Frontal cortex (tissue), 4 donors: ENCODE results near the gene AKAP11. TPM values are rescaled to one million over a fixed set of nuclear protein-coding genes. Genes with fewer than 3 reads are reported as not detected.
A peak's percentile ranks its signal among the peaks of the same experiment; 100 is the strongest.

Experiments used
- DNase-seq, 2 donors: peaks; one replicate each; pipeline ENCODE4 v3.0.0; 2012; ENCODE audit warnings: low spot score in 2 of 2
- FAIRE-seq: peaks from 2 replicates; lab custom pipeline; 2012; peaks lifted over from hg19 to GRCh38; lab: Jason Lieb, UNC
- total RNA-seq: library from RNA; depleted of rRNA; stranded (reverse); fragments of >200 nt; gene quantifications from one replicate; pipeline ENCODE4 v1.2.3, GENCODE V29; 2014
- donor health status: control.
- donor health status: control.
- donor health status: control.

AKAP11 gene
- total RNA-seq, 1 donor from 2014 or later, result 76.2 TPM

- DNase-seq, result no peak
- FAIRE-seq, result no peak
Observed at GRCh38 chr13:42327725-42328124, 55.8 kb downstream of the AKAP11 start.

DNA sequence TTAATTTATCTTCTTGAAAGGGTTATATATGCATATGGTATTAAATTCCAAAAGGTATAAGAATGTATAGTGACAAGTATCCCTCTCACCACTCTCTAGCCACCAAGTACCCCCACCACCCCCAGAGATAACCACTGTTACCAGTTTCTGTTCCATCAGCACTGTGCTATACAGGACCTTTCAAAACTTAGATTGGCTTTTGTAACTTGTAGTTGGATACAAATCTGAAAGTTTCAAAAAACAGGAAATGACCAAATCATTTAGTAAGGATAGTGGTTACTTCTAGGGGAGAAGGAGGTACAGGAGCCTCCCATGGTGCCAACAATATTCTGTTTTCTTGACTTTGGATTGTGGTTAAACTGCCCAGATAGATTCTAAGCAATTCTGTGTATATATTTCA, 56.7 kb downstream of the AKAP11 start:
- DNase-seq (no peak), FAIRE-seq (no peak)

GRCh38 chr13:42329239-42329638, 57.3 kb downstream of the AKAP11 start:
- FAIRE-seq (no peak), DNase-seq (no peak)

GRCh38 chr13:42331009-42331408, 59.1 kb downstream of the AKAP11 start:
- FAIRE-seq (no peak), DNase-seq (no peak)

DNA sequence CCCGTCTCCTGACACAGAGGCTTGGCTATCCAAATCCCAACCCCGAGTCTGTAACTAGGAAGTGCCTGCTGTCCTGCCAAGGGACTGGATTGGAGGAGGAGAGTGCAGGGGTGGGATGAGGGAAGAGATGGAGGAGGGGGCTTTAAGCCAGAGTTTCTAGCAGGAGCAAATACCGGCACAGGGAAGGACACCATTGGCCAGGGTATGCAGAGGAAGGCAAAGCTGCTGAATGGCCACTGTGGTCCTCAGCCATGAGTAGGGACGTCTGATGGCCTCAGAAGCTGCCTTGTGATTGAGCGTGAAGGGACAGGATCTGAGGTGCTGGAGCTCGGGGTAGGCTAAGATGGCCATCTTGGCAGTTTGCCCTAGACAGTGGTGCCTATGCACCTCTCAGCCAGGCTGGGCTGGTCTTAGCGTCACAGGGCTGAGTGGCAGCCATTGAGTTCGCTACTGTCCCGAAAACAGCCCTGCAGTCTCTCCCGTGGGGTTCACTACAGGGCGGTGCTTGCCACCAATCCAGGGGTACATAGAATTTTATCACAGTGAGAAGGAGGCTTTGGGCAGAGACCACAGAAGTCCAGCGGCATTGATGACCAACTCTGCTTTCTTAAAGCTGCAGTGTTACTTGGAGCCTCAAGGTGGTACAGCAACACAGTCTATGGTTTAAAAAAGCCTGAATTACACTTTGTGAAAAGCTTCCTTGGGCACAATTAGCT, 61.8 kb downstream of the AKAP11 start:
- DNase-seq (peak in 1 of 2 donors; percentile 13), FAIRE-seq (no peak)

DNA sequence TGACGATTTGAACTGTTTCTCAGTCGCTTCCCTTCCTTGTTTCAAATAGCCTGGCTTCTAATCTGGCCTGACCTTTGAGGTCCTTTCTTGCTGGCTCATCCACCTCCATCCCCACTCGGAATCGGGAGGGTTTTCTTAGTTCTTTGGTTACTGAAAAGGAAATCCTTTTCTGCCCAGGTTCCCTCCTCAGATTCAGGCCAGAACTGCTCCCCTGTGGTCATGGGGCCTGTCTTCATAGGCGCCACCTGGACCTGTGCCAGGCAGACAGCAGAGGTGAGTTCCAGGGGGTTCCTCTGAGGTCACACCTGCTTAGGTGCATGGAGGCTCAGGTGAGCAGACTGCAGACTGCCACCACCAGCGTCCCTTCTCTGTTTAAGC, 62.4 kb downstream of the AKAP11 start:
- FAIRE-seq, result no peak

DNA sequence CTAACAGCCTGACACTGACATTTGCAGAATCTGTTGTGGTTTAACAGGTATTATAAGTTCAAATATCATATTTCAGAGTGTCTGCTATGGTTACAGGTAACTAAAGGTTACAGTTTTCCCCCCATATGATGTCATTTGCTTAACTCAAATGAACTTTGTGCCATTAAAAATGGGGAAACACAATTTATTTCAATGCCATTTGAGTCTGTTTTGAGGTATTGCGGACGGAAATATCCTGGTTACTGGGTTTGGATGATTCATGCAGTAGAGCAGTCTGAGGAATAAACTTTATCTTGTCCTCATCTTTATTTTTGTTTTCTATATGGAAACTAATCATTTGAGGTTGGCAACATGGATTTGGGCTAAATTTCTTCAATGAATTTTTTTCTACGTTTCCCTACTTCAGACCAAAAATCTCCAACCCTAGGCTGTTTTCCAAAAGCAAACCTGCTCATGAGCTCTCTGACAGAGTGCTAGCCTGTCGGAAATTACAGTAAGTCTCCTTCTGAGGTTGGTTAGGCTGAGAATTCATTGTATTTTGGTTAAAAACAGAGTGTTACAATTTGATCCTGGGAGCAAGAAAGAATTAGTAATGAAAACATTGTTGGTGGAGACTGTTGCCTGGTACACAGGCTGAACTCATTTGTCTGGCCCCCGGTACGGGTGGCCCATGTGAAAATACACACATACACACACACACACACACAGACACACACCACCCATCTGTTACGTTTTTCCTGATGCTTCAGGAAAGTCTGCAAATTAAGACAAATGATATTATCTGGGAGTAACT, 66.1 kb downstream of the AKAP11 start:
- DNase-seq (no peak), FAIRE-seq (no peak)

More for the DNA sequence above, 62.4 kb downstream of the AKAP11 start:
- no peak for DNase-seq

DNA sequence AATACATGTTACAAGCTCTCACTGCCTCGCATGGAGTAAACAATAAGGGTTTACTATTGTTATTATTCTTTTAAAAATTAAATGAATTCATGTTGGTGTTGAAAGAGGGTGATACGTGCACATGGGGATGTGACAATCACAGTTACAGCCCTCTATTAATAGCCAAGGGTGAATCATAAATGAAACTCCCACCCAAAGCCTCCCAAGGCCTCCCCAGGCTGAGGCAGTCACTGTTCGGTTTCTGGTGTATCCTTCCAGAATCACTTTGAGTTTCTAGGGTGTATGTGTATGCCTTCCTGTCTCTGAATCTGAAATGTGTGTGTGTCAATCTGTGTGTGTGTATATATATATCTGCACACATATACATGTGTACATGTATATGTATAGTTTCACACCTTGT, 73.4 kb downstream of the AKAP11 start:
- FAIRE-seq, result no peak

GRCh38 chr13:42348576-42348975, 76.6 kb downstream of the AKAP11 start:
- DNase-seq, result no peak
- no peak for FAIRE-seq

More for the DNA sequence above, 73.4 kb downstream of the AKAP11 start:
- no peak for DNase-seq

DNA sequence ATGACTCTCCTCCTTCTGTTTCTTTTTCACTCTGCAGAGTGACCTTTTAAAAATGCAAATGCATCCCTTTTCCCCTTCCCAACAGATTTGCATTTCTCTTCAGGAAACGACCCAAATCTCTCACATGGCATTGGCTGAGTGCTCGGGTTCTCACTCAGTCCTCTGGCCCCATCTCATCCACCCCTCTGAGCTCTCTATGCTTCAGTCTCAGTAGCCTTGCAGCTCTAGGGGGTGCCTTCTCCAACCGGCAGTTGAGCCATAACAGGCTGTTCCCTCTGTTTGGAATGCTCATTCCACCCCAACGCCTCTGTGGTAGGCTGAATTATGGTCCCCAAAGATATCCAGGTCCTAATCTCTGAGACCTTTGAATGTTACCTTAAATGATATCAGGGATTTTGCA, 78.2 kb downstream of the AKAP11 start:
- FAIRE-seq, result no peak
- no peak for DNase-seq

DNA sequence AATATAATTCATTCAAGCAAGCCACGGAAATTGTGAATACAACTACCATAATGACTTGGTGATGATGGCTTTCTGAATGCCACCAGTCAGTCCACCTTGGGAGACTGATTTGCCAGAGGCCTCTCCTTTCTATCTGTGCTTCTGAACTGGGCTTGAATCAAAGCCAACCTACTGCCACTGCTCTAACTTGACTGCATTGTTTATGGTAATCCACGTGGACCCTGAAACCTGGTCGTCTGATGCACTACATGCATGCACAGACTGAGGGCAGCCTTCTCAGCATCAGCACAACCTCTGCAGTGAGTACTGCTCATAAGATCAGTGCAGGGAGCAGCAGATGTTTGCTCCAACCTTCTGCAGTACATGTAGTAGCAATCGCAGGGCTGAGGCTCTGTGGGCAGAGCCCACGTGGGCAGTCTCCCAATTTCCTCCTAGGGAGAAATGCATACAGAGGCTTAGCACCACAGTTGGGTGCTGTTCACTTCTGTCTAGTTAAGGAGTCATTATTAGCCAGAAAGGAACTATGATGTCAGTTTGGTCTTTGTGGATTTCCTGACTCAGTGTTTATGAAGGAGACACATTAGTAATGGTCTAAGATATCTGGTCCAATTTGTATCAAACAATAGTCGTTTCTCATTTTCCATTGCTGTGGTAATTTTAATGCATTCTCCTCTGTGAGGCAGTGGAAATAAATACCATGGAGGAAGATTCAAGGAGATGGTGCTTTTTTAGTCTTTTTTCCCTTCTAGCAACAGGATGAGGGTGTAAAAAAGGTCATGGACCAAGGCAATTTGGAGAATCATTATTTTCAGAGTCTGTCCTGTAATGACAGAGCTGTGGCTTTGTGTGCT, 82.5 kb downstream of the AKAP11 start:
- DNase-seq (no peak), FAIRE-seq (no peak)

GRCh38 chr13:42355092-42355485, 83.1 kb downstream of the AKAP11 start:
- no peak for DNase-seq
- FAIRE-seq, result no peak

DNA sequence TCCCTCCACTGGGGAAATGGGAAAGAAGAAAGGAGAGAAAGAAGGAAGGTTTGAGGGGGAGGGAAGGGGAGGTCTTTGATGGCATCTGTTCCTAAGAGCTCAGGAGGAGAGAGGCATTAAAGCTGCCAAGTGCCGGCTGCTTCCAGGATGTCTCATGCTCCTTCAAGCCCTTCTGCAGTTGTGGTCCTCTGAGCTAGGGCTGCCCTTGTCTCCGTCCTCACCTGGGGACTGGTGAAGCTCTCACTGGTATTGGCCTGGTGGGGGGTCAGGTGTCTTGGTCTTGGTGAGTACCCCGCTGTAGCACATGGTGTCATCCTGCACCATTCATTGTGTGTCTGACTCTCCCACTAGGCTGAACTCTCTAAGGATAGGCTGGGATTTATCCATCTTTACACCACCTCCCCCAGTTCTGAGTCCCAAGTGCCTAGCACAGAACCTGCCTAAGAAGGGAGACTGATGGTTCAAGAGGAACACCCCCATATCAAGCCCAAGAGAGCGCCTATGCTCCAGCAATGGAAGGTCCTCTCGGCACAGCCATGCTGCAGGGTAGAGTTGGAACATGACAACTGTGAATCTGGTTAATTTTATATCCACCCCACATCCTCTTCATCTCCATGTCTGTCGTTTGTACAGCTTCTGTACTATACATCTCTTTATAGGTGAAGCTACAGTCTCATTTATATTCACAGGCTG, 83.7 kb downstream of the AKAP11 start:
- DNase-seq (no peak), FAIRE-seq (no peak)

DNA sequence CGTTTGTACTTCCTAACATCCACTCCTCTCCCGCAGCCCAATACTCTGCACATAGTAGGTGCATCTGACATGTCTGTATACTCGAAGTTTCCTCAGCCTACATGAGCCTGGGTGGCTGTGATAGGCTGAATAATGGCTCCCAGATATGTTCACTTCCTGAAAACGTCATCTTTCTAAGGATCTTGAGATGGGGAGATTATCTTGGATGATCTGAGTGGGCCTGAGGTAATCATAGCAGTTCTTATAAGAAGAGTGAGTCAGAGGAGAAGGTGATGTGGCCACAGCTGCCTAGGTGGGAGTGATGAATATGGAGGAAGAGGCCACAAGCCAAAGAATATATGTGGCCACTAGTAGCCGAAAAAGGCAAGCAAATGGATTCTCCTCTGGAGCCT, 84.2 kb downstream of the AKAP11 start:
- DNase-seq (no peak), FAIRE-seq (no peak)

DNA sequence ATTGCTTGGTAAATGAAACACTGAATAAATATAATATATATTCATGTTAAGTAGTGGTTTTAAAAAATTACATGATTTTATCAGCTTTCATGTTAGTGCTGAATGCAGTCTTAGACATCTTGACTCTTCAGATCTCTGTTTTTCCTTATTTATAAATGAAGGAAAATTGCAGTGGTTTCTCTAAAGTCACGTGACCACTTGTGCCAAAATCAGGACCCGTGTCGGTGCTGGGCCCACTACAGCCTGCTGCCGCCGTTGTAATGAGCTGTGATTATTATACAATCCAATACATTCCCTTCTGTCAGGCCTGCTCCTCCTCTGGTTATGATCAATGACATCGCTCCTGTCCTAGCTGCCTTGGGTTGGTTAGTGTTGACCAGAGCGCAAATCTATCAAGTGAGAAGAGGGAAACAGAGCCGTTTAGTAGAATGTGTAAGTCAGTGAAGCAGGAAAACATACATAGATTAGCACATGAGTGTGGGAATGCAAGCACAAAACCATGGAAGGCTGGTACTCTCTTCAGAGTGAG, 88.2 kb downstream of the AKAP11 start:
- FAIRE-seq, result no peak

GRCh38 chr13:42361701-42362100, 89.7 kb downstream of the AKAP11 start:
- no peak for DNase-seq
- no peak for FAIRE-seq

More for the DNA sequence above, 88.2 kb downstream of the AKAP11 start:
- no peak for DNase-seq

- no peak for DNase-seq
- FAIRE-seq, result no peak
Observed at GRCh38 chr13:42363941-42364612, 92.1 kb downstream of the AKAP11 start.

GRCh38 chr13:42364613-42365000, 92.7 kb downstream of the AKAP11 start:
- FAIRE-seq, result no peak

GRCh38 chr13:42367831-42368230, 95.9 kb downstream of the AKAP11 start:
- FAIRE-seq (no peak), DNase-seq (no peak)

More at GRCh38 chr13:42364613-42365000, 92.7 kb downstream of the AKAP11 start:
- DNase-seq, result no peak
